ENCODE results near the gene ZNF496. TPM values are rescaled to one million over a fixed set of nuclear protein-coding genes. Genes with fewer than 3 reads are reported as not detected.

Gene ZNF496
- total RNA-seq, 1 donor from 2014 or later, result 39.0 TPM

DNA sequence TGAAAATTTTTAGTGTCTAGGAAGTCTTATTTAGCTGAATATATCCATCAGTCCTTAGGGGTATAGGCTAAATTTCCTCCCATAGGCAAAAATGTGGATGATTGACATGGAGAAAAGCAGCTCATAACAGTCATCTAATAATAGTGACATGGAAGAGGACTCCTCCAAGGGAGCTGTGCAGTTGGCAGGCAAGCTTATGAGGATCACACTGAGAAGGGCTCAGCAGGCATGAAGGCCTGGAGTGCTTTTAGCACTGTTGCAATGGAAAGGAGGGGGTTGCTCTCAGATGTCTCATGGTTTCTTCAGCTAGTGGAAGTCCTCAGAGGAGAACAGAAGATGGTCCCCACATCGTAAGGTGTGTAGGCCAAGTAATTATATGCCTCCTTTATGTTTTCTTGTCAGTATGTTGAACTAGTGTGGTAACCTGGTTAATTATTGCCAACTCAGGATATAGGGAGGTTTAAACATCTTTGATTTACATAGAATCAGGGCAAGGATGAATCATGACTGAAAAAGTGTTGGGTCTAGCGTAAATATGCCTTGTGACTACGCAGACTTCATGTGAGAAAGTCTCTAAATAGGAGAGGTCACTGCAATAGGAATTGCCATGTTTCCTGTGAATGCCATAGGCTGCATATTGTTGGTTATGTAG lies 56.9 kb downstream of the ZNF496 start:
- no peaks in the 10 kb centered on the region for H3K4me1 ChIP-seq
- H3K27ac ChIP-seq, result no peak overlapping the region
- H3K9me3 ChIP-seq, result no peaks in the 10 kb centered on the region
- TF ChIP-seq, protein P1, sequence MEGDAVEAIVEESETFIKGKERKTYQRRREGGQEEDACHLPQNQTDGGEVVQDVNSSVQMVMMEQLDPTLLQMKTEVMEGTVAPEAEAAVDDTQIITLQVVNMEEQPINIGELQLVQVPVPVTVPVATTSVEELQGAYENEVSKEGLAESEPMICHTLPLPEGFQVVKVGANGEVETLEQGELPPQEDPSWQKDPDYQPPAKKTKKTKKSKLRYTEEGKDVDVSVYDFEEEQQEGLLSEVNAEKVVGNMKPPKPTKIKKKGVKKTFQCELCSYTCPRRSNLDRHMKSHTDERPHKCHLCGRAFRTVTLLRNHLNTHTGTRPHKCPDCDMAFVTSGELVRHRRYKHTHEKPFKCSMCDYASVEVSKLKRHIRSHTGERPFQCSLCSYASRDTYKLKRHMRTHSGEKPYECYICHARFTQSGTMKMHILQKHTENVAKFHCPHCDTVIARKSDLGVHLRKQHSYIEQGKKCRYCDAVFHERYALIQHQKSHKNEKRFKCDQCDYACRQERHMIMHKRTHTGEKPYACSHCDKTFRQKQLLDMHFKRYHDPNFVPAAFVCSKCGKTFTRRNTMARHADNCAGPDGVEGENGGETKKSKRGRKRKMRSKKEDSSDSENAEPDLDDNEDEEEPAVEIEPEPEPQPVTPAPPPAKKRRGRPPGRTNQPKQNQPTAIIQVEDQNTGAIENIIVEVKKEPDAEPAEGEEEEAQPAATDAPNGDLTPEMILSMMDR (IDR thresholded peaks at IDR 0.05), result no peak
- TF ChIP-seq POLR2A (IDR thresholded peaks at IDR 0.05) (no peak), POLR2AphosphoS5 (IDR thresholded peaks at IDR 0.05; ENCODE audit: insufficient read depth in 1 of 2, low read depth in 1 of 2) (no peak)
- DNase-seq (ENCODE audit: extremely low spot score in 2 of 2), result no peak
- no peaks in the 10 kb centered on the region for H3K27me3 ChIP-seq
- no peaks in the 10 kb centered on the region for H3K36me3 ChIP-seq
- intact Hi-C loops (cut with DNase I), result loop anchor here (10.0 kb wide), 1 partner anchor 1360 kb away; the partner anchor contains the start of gene OR2T11
- H3K4me3 ChIP-seq, result no peak overlapping the region

DNA sequence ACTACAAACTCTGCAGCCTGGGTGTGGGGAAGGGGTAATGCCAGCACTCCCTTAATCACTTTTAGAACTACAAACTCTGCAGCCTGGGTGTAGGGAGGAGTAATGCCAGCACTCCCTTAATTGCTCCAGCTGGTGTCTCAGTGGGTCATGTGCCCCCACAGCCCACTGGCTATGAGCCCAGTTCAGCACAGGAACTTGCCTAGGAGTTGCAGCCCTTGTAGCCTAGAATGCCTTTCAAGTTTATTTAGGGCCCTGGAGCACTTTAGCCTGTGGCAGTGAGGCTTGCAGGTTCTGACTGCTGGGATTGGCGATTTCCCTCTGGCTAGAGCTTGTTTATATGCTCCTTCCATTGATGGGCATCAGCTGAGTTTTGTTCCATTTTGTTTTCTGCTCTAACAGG lies 58.7 kb downstream of the ZNF496 start:
- Histone ChIP-seq H3K4me3 (no peak overlapping the region), H3K27ac (no peak overlapping the region), H3K36me3 (no peaks in the 10 kb centered on the region), H3K27me3 (no peaks in the 10 kb centered on the region), H3K9me3 (no peaks in the 10 kb centered on the region), H3K4me1 (no peaks in the 10 kb centered on the region)
- no peak for DNase-seq (ENCODE audit: extremely low spot score in 2 of 2)
- TF ChIP-seq POLR2A (IDR thresholded peaks at IDR 0.05) (no peak), POLR2AphosphoS5 (IDR thresholded peaks at IDR 0.05; ENCODE audit: insufficient read depth in 1 of 2, low read depth in 1 of 2) (no peak)
- TF ChIP-seq, protein P1 (IDR thresholded peaks at IDR 0.05), result no peak
- intact Hi-C loops (cut with DNase I), result loop anchor here (10.0 kb wide), 1 partner anchor 1362 kb away; the partner anchor contains the start of gene OR2T11

DNA sequence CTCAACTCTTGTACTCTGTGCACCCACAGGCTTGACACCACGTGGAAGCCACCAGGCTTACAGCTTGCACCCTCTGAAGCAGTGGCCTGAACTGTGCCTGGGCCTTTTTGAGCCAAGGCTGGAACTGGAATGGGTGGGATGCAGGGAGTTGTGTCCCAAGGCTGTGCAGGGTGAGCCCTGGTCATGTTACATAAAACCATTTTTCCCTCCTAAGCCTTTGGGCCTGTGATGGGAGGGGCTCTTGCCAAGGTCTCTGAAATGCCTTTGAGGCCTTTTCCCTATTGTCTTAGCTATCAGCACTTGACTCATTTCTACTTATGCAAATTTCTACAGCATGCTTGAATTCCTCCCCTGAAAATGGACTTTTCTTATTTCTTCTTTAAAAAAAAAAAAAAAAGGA lies 61.7 kb downstream of the ZNF496 start:
- Histone ChIP-seq H3K27me3 (no peaks in the 10 kb centered on the region), H3K4me1 (no peaks in the 10 kb centered on the region), H3K4me3 (no peak overlapping the region), H3K9me3 (no peaks in the 10 kb centered on the region), H3K27ac (no peak overlapping the region), H3K36me3 (no peaks in the 10 kb centered on the region)
- intact Hi-C loops (cut with DNase I), result loop anchor here (10.0 kb wide), 1 partner anchor 1365 kb away; the partner anchor contains the start of gene OR2T11
- DNase-seq (ENCODE audit: extremely low spot score in 2 of 2), result no peak
- TF ChIP-seq, protein P1 (IDR thresholded peaks at IDR 0.05), result no peak
- TF ChIP-seq POLR2A (IDR thresholded peaks at IDR 0.05) (no peak), POLR2AphosphoS5 (IDR thresholded peaks at IDR 0.05; ENCODE audit: insufficient read depth in 1 of 2, low read depth in 1 of 2) (no peak)

DNA sequence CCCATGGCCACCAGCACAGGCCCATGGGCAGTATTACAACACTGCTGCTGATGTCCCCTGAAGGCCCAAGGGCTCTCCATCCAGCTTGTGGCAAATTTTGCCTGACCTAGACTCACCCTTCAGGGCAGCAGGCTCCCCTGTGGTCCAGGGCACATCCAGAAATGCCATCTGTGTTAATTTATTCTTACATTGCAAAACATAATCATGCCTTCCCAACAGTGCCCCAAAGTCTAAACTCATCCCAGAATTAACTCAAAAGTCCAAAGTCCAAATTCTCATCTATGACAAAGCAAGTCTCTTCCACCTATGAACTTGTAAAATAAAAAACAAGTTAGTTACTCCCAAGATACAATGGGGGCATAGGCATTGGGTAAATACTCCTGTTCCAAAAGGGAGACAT lies 62.5 kb downstream of the ZNF496 start:
- no peak overlapping the region for H3K4me3 ChIP-seq
- H3K9me3 ChIP-seq, result no peaks in the 10 kb centered on the region
- intact Hi-C loops (cut with DNase I), result no loop called here

More for the DNA sequence above, 62.5 kb downstream of the ZNF496 start:
- TF ChIP-seq POLR2A (IDR thresholded peaks at IDR 0.05) (no peak), POLR2AphosphoS5 (IDR thresholded peaks at IDR 0.05; ENCODE audit: insufficient read depth in 1 of 2, low read depth in 1 of 2) (no peak)
- TF ChIP-seq, protein P1 (IDR thresholded peaks at IDR 0.05), result no peak
- H3K36me3 ChIP-seq, result no peaks in the 10 kb centered on the region
- DNase-seq (ENCODE audit: extremely low spot score in 2 of 2), result no peak
- H3K27me3 ChIP-seq, result no peaks in the 10 kb centered on the region
- H3K4me1 ChIP-seq, result no peaks in the 10 kb centered on the region
- no peak overlapping the region for H3K27ac ChIP-seq
